Naive B cell (primary cell): ENCODE data around the gene LPCAT2. TPM values are rescaled to one million over a fixed set of nuclear protein-coding genes. Genes with fewer than 3 reads are reported as not detected.
"Not testable (repeated sequence)": the region's sequence is repeated elsewhere in the genome, so short reads cannot be mapped to it uniquely, and the experiment has no call there.

Experiments used
- ATAC-seq, 2 donors: fragments of 150-1000 bp; cut with Tn5 transposase; 2 replicates each; pipeline ENCODE4 v1.10.0; 2021; ENCODE audit warnings: low read depth in 2 of 2, mild to moderate bottlenecking in 2 of 2, moderate library complexity in 2 of 2
- DNase-seq: peaks from one replicate; pipeline ENCODE4 v3.0.0; 2022
- H3K27ac Mint-ChIP-seq, 6 donors: one replicate each; pipeline ENCODE4 v1.8.0; 2020 to 2022; ENCODE audit warnings: mild to moderate bottlenecking in 6 of 6, mixed read lengths in 6 of 6, moderate library complexity in 5 of 6, inconsistent platforms in 2 of 6
- H3K27me3 Mint-ChIP-seq, 3 donors: one replicate each; pipeline ENCODE4 v1.8.0; 2021 to 2022; ENCODE audit warnings: mixed read lengths in 3 of 3, mild to moderate bottlenecking in 1 of 3
- H3K36me3 Mint-ChIP-seq, 2 donors: one replicate each; pipeline ENCODE4 v1.8.0; 2020 to 2022; ENCODE audit warnings: mixed read lengths in 2 of 2, inconsistent platforms in 1 of 2, mild to moderate bottlenecking in 1 of 2
- H3K4me1 Mint-ChIP-seq, 3 donors: one replicate each; pipeline ENCODE4 v1.8.0; 2020 to 2022; ENCODE audit warnings: mixed read lengths in 3 of 3, inconsistent platforms in 1 of 3, mild to moderate bottlenecking in 1 of 3, moderate library complexity in 1 of 3
- H3K4me3 Mint-ChIP-seq, 8 donors: one replicate each; pipeline ENCODE4 v1.8.0; 2020 to 2022; ENCODE audit warnings: mild to moderate bottlenecking in 8 of 8, mixed read lengths in 8 of 8, moderate library complexity in 8 of 8, inconsistent platforms in 2 of 8
- H3K9me3 Mint-ChIP-seq, 7 donors: one replicate each; pipeline ENCODE4 v1.8.0; 2020 to 2022; ENCODE audit warnings: mixed read lengths in 7 of 7, mild to moderate bottlenecking in 5 of 7, inconsistent platforms in 2 of 7, moderate library complexity in 1 of 7
- polyA plus RNA-seq, 6 donors: library from polyadenylated mRNA; unstranded; fragments of 300-500 nt; fragmentation: Illumina TruSeq; gene quantifications; one replicate each; pipeline ENCODE4 v1.2.3, GENCODE V29; 2021; ENCODE audit warnings: low read depth in 6 of 6

Gene LPCAT2
- polyA plus RNA-seq, 6 donors from 2014 or later, result 0.53 to 1.3 (median 0.61) TPM; not detected in 1

- Mint-ChIP-seq H3K27me3 (no peaks in the 10 kb centered on the region), H3K4me1 (peaks cover 0 to 18% (median 1%) of the 10 kb centered on the region in 3 donors), H3K9me3 (no peaks in the 10 kb centered on the region), H3K27ac (peak overlapping the region in 1 of 6 donors; percentile 5), H3K4me3 (no peak overlapping the region), H3K36me3 (no peaks in the 10 kb centered on the region)
- DNase-seq, result no peak
- ATAC-seq, result no peak
Observed at GRCh38 chr16:55575496-55575895, 66.6 kb downstream of the LPCAT2 start.

GRCh38 chr16:55576384-55576783, 67.5 kb downstream of the LPCAT2 start:
- H3K4me1 Mint-ChIP-seq, result peaks cover 0 to 18% (median 1%) of the 10 kb centered on the region in 3 donors
- no peaks in the 10 kb centered on the region for H3K27me3 Mint-ChIP-seq
- H3K4me3 Mint-ChIP-seq, result no peak overlapping the region
- DNase-seq (no peak), ATAC-seq (no peak)
- H3K27ac Mint-ChIP-seq, result no peak overlapping the region
- no peaks in the 10 kb centered on the region for H3K36me3 Mint-ChIP-seq
- H3K9me3 Mint-ChIP-seq, result no peaks in the 10 kb centered on the region

GRCh38 chr16:55577887-55578286, 69.0 kb downstream of the LPCAT2 start:
- peak in 1 of 2 donors; percentile 51 for ATAC-seq
- H3K36me3 Mint-ChIP-seq, result no peaks in the 10 kb centered on the region
- no peaks in the 10 kb centered on the region for H3K27me3 Mint-ChIP-seq
- H3K9me3 Mint-ChIP-seq, result no peaks in the 10 kb centered on the region
- no peak overlapping the region for H3K27ac Mint-ChIP-seq
- no peak overlapping the region for H3K4me3 Mint-ChIP-seq
- H3K4me1 Mint-ChIP-seq, result peaks cover 0 to 18% (median 1%) of the 10 kb centered on the region in 3 donors
- no peak for DNase-seq

- DNase-seq, result no peak
- Mint-ChIP-seq H3K27me3 (no peaks in the 10 kb centered on the region), H3K4me1 (no peaks in the 10 kb centered on the region), H3K4me3 (no peak overlapping the region), H3K36me3 (no peaks in the 10 kb centered on the region), H3K9me3 (no peaks in the 10 kb centered on the region), H3K27ac (no peak overlapping the region)
- ATAC-seq, result no peak
Observed at GRCh38 chr16:55585631-55586030, 76.8 kb downstream of the LPCAT2 start.

- no peak overlapping the region for H3K4me3 Mint-ChIP-seq
- H3K9me3 Mint-ChIP-seq, result no peaks in the 10 kb centered on the region
- H3K27ac Mint-ChIP-seq, result no peak overlapping the region
- ATAC-seq, result no peak
- DNase-seq, result no peak
- no peaks in the 10 kb centered on the region for H3K4me1 Mint-ChIP-seq
- peaks cover 5 to 8% (median 5%) of the 10 kb centered on the region in 3 donors for H3K27me3 Mint-ChIP-seq
- H3K36me3 Mint-ChIP-seq, result no peaks in the 10 kb centered on the region
Observed at GRCh38 chr16:55588799-55589198, 79.9 kb downstream of the LPCAT2 start.

- Mint-ChIP-seq H3K4me3 (no peak overlapping the region), H3K9me3 (no peaks in the 10 kb centered on the region), H3K27ac (no peak overlapping the region), H3K36me3 (no peaks in the 10 kb centered on the region), H3K27me3 (peaks cover 5 to 11% (median 8%) of the 10 kb centered on the region in 3 donors), H3K4me1 (no peaks in the 10 kb centered on the region)
- no peak for DNase-seq
- ATAC-seq, result no peak
Observed at GRCh38 chr16:55592306-55592705, 83.4 kb downstream of the LPCAT2 start.

- Mint-ChIP-seq H3K4me3 (no peak overlapping the region), H3K4me1 (no peaks in the 10 kb centered on the region), H3K27me3 (peaks cover 6 to 9% (median 8%) of the 10 kb centered on the region in 3 donors), H3K27ac (no peak overlapping the region), H3K9me3 (peaks cover 0 to 3% (median 0%) of the 10 kb centered on the region in 7 donors), H3K36me3 (no peaks in the 10 kb centered on the region)
- ATAC-seq (no peak), DNase-seq (no peak)
Observed at GRCh38 chr16:55597928-55598327, 89.1 kb downstream of the LPCAT2 start.

- ATAC-seq (no peak), DNase-seq (no peak)
- no peaks in the 10 kb centered on the region for H3K36me3 Mint-ChIP-seq
- no peaks in the 10 kb centered on the region for H3K27me3 Mint-ChIP-seq
- H3K4me3 Mint-ChIP-seq, result no peak overlapping the region
- H3K4me1 Mint-ChIP-seq, result no peaks in the 10 kb centered on the region
- peak overlapping the region in 1 of 6 donors; percentile 4 for H3K27ac Mint-ChIP-seq
- peaks cover 0 to 25% (median 5%) of the 10 kb centered on the region in 7 donors for H3K9me3 Mint-ChIP-seq
Observed at GRCh38 chr16:55605754-55606336, 97.0 kb downstream of the LPCAT2 start.

GRCh38 chr16:55613613-55614335, 104.9 kb downstream of the LPCAT2 start:
- peaks cover 8 to 23% (median 8%) of the 10 kb centered on the region in 3 donors for H3K27me3 Mint-ChIP-seq
- H3K4me1 Mint-ChIP-seq, result no peaks in the 10 kb centered on the region
- peaks cover 0 to 4% of the 10 kb centered on the region in 2 donors for H3K36me3 Mint-ChIP-seq
- DNase-seq (no peak), ATAC-seq (no peak)
- H3K4me3 Mint-ChIP-seq, result no peak overlapping the region
- H3K27ac Mint-ChIP-seq, result no peak overlapping the region
- H3K9me3 Mint-ChIP-seq, result peaks cover 0 to 33% (median 5%) of the 10 kb centered on the region in 7 donors

- ATAC-seq, result no peak
- Mint-ChIP-seq H3K36me3 (peaks cover 0 to 4% of the 10 kb centered on the region in 2 donors), H3K27ac (no peak overlapping the region), H3K27me3 (peaks cover 8 to 23% (median 8%) of the 10 kb centered on the region in 3 donors), H3K9me3 (peaks cover 2 to 28% (median 5%) of the 10 kb centered on the region in 7 donors), H3K4me3 (no peak overlapping the region), H3K4me1 (no peaks in the 10 kb centered on the region)
- DNase-seq, result no peak
Observed at GRCh38 chr16:55615071-55615470, 106.2 kb downstream of the LPCAT2 start.

GRCh38 chr16:55615670-55616069, 106.8 kb downstream of the LPCAT2 start:
- H3K36me3 Mint-ChIP-seq, DNase-seq, ATAC-seq, H3K4me1 Mint-ChIP-seq, H3K27ac Mint-ChIP-seq, H3K4me3 Mint-ChIP-seq: not testable (repeated sequence)
- H3K9me3 Mint-ChIP-seq, result peaks cover 5 to 22% (median 8%) of the 10 kb centered on the region in 7 donors
- peaks cover 8 to 29% (median 8%) of the 10 kb centered on the region in 3 donors for H3K27me3 Mint-ChIP-seq

- Mint-ChIP-seq H3K4me1 (no peaks in the 10 kb centered on the region), H3K4me3 (no peak overlapping the region), H3K27me3 (peaks cover 1 to 21% (median 2%) of the 10 kb centered on the region in 3 donors), H3K9me3 (peaks cover under 1 to 14% (median 7%) of the 10 kb centered on the region in 7 donors), H3K27ac (no peak overlapping the region), H3K36me3 (peaks cover 0 to 1% of the 10 kb centered on the region in 2 donors)
- ATAC-seq, result no peak
- DNase-seq, result no peak
Observed at GRCh38 chr16:55621771-55622170, 112.9 kb downstream of the LPCAT2 start.

GRCh38 chr16:55622272-55622671, 113.4 kb downstream of the LPCAT2 start:
- no peak for ATAC-seq

More at GRCh38 chr16:55622272-55622671, 113.4 kb downstream of the LPCAT2 start:
- H3K4me1 Mint-ChIP-seq, result no peaks in the 10 kb centered on the region
- H3K36me3 Mint-ChIP-seq, result no peaks in the 10 kb centered on the region
- peaks cover 0 to 18% (median 0%) of the 10 kb centered on the region in 3 donors for H3K27me3 Mint-ChIP-seq
- no peak overlapping the region for H3K27ac Mint-ChIP-seq
- H3K4me3 Mint-ChIP-seq, result no peak overlapping the region
- no peak for DNase-seq
- peaks cover 0 to 9% (median 5%) of the 10 kb centered on the region in 7 donors for H3K9me3 Mint-ChIP-seq
